EL (cell line): ENCODE data around the gene KCNJ11.

Experiments used
- DNase-seq: peaks from one replicate; pipeline ENCODE4 v3.0.0-alpha.2; 2016

Gene KCNJ11

DNA sequence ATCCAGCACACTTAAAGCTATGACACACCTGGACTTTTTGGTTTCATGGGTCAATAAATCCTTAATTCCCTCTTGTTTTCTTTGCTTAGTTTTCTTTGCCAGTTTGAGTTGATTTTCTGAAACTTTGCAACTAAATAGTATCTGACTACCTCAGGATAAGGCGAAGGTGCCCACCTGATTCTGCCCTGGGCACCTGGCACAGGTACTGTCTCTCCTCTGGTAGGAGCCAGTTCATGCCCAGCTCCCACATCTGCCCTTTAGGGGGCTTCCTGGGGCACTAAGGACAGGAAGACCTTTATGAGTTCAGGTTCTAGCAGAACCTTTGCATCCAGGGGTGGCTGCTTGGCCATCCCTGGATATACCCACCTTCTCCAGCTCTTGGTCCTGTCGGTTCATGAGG, 19.6 kb upstream of the KCNJ11 start:
- DNase-seq, result no peak

DNA sequence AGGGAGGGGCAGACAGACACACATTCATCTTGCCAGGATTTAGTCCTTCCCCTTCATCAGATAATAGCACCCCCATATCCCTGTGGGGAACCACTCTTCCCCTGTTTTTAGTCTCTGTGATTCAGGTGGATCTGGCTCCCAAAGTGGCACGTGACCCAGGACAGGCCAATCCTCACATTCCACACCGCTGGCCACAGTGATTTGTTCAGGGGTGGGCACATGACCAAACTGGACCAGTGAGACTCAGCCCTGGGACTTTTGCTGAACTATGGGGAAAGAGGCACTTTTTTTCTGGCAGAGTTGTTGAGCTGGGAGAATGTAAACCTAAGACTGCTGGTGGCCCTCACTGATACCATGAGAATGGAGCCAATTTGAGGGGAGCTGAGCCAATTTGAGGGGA, 19.1 kb upstream of the KCNJ11 start:
- DNase-seq, result no peak

DNA sequence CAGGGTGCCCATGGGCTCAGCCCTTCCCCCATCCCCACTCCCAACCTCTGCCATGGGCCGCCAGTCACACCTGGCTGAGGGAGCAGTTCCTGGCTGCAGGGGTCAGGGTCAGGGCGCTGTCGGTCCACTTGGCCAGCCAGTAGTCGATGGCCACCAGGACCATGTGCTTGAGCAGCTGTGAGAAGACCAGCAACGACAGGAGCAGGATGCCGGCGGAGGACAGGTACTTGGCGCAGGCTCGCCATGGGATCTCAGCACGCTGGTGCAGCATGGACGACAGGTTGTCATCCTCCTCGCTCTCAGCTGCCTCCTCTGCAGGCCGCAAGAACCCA, 18.3 kb upstream of the KCNJ11 start:
- DNase-seq, result no peak

DNA sequence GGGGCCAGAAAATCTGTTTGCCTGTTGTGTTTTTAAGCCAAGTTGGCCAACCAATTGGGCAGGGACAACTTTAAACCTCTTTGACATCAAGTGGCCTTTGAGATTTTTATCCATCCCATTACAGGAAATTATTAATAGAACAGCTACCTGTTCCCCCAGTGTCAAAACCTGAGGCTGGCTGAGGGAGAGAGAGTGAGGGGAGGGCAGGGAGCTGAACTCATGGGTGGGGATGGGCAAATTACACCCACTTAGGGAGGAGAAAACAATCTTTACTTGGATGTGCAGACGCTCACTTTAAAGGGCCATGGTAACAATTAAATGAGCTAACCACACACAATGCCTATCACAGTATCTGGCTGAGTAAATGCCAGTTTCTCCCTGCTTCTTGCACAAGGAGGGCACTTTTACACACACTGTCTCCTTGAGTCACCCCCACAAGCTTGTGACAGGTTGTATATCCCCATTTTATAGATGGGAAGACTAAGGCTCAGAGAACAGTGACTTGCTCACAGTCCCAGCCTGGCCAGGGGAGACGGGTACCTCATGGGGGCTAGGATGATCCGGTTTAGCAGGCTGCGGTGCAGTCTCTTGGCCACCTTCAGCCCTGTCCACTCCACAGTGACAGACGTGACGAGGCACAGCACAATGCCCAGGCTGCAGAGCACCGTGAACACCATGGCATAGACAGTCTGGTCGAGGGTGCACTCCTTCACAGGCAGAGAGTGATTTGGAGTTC, 17.8 kb upstream of the KCNJ11 start:
- no peak for DNase-seq

DNA sequence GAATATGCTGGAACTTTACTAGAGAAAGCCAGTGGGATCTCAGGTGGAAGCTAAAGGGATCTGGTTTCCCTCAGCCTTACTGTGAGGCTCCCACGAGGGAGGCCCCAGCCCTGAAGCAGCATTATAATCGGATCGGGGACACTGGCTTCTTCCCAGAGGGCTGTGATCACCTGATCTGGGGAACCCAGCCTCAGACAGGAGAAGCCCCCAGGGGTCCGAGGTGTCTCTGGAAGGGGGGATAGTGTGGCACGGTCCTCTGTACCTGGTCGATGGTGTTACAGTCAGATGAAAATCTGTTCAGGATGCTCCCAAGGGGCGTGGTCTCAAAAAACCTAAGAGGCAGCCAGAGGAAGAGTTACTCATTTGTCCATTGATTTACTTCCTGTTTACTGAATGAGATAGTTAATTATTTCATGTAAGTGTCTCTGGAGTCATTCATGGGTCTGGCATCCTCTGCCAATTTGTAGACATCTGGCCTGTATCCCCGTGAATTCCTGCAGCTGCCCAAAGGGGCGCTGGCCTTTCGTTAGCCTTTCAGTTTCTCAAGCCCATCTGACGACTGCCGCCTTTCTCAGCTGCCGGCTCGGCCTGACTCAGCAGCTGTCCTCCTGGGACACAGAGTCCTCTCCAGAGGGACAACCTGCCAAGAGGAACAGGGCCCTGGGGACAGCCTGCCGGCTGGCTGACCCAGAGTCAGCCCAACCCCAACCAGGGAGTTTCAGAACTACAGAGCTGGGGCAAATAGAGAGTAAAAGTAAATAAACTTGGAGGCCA, 17.0 kb upstream of the KCNJ11 start:
- peak; percentile 70 for DNase-seq

DNA sequence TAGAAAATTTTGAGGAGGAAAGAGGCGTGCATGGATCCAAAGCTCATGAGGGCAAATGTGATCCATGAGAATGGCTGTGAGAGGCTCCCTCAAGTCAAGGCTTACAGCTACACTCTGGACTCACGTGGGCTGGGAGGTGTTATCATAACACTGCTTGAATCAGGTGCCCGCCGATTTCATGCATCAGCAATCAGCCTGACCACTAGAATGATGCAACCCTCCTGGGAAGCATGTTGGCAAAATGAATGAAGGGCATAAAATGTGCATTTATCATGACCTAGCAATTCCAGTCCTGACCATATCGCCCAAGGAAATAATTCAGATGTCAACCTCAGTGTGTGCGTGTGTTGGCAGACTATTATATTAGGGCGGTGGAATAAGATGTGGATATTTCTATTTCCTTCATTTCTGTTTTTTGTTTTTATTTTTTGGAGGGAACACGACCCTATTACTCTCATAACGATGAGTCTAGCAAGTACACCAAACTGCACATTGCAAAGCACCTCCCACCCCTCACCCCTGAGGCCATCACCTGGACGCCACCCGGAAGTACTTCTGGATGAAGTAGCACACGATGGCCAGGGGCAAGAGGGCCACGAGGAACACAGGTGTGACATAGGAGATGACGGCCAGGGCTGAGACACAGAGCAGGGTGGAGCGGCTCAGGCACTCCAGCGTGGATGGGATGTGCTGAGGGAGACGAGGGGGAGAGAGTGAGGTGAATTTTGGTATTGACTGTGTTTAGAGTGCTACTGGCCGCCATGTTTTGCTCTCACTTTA, 15.7 kb upstream of the KCNJ11 start:
- peak; percentile 8 for DNase-seq

DNA sequence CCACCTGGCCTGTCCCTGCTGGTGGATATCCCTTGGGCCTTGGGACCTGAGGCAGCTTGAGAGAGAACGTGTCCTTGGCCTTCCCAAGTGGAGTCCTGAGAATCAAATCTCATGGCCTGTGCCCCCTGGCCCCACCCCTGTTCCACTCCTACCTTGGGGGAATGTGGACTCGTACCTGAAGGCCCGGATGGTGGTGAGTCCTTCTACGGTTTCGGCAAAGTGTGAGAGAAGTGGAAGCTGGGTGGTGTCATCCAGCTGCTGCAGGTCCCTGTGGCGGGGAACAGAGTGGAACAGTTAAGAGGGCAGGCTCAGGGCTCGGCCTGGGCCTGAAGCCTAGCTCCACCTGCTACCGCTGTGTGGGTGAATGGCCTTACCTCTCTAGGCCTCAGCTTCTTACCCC, 14.0 kb upstream of the KCNJ11 start:
- no peak for DNase-seq

DNA sequence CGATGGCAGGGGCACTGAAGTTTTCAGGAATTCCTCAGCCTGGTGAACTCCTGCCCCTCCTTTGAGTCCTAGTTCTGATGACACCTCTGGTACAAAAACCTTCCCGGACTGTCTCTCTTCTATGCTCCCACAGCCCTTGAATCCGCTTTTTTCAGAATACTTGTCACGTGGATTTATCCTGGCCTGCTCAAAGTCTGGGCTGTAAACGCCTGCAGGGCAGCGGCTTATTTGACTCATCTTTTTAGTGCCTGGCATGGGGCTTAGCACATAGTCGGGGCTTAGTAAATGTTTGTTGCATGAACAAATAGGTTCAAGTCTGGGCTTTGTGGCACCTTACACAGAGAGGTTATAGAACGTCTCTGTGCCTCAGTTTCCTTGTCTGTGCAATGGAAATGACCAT, 13.4 kb upstream of the KCNJ11 start:
- DNase-seq, result no peak

DNA sequence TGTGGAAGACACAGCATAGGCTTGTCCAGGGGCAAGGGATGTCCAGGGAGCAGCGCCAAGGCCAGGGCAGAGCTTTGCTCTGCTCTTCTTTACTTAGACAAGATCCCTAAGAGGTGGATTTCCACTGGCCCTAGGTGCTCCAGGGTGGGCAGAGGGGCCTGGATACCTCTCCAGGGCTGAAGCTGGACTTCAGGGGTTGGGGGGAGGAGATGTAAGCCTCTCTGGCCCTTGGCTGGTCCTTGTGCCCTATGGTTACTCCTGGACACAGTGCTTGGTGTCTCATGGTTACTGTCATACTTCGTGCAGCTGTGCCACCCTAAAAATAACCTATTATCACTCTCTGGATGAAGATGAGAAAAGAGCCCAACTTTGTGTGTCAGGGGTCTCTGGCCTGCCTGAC, 12.9 kb upstream of the KCNJ11 start:
- DNase-seq, result no peak

DNA sequence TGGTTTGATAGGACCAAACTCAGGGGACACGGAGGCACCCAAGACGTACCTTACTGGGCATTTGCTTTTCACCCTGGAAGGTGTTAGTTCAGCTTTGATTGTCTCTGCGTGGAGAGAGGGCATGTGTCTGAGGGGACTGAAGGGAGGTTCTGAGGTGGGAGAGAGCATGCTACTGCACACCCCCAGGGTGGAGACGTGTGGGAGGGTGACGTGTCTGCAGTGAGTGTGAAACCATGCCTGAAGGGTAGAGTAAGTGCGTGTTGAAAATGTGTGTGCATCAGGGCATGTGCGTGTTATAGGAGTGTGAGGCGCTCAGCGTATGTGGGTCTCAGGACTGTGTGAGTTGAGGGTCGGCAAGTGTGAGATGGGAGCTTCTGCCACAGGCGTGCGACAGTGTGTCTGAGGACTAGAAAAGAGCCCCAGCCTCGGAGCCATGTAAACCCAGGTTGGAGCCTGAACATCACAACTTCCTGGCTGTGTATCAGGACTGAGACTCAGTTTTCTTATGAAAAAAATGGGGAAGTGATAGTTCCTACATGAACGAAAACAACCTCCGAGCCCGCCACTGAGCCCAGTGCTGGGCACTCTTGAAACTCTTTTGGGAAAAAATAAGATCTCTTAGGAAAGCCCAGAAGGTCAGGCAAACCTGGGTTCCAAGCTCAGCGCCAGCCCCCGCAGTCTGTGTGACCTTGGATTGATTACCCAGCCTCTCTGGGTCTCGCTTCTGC, 11.8 kb upstream of the KCNJ11 start:
- no peak for DNase-seq

DNA sequence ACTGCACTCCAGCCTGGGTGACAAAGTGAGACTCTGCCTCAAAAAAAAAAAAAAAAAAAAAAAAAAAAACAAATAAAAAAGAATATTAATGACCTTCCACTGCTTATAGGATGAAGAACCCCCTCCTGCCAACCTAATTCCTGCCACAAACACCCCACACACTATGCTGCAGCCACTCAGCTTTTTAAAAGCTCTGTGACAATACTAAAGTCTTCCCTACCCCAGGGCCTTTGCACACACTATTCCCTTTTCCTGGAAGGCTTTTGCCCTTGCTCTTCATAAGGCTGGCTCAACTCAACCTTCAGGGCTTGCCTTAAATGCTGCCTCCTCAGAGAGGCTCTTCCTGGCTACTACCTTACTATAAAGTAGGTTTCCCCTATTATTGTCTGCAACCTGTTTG, 10.8 kb upstream of the KCNJ11 start:
- no peak for DNase-seq

DNA sequence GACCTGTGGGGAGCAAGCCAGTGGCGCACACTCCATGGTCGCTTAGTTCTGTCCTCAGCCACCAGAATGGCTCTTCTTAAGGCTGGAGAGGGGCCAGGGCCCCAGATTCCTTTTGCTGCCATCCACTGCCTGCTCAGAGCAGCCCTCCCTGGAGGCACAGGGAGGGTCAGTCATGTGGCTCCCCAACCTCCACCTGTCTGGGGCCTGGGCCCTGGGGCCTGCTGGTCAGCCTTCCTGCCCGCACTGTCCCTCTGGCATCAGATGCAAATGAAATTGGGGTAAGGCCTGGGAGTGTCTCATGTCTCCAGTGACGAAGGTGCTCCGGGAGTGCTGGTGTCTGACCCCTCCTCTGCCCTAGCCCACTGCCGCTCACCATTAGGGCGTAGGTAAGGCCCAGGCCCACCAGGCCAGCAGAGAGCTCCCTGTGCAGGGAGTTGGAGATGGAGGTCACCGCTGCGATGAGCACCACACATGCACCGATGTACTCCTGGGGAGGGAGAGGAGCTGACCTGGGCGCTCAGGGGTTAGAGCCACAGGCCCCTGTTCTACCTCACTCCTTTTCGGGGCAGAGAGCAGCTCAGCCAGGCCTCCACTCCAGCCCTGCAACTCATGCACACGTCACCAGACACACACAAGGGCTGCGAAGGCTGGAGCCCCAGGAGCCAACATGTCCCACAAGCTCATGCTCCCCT, 9.0 kb upstream of the KCNJ11 start:
- DNase-seq, result no peak

DNA sequence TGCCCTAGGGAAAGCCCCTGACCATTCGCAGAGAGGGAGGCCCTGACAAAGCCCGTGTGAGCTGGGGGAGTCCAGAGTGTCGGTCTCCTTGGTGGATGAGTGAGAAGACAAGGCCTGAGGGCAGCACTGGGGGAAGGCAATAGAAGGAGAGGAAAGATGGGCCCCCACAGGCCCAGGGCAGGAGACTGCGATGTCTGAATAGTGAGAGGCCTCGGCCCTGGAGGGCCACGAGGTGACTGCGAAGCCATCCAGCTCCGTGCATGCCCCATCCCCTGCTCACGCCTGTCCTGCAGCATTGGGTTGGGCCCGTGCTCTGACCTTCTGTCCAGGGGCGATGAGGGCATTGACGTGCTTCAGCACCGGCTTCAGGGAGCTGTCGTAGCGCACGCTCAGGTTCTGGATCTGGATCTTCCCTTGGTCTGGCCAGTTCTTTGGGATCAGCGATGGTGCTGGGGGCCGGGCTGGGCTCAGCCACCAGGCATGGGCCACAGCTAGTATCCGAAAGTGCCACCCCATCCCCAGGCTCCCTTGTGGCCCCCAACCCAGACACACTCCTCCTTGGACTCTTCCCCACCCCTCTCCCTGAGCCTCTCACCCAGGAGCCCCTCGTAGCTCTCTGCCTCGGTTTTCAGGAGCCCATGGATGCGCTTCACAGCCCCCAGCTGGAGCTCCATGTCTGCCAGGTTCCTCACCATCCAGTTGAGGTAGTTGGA, 8.3 kb upstream of the KCNJ11 start:
- DNase-seq, result no peak

DNA sequence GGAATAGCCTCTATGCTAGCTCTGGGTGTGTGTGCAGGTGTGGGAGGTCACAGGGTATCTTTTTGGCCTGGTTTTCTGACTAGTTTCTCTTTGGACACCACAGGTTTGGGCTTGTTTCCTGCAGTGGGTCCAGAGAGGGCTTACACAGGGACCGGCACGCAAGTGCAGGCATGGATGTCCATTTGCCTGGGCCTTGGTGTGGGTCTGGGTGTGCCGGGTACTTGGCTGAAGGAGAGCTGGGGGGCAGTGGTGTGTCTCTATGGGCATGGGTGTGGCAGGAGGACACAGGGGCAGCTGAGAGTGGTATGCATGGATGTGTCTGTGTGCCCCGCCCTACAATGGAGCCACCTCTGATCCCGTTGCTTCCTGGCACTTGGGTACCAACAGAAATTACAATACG, 7.5 kb upstream of the KCNJ11 start:
- no peak for DNase-seq

DNA sequence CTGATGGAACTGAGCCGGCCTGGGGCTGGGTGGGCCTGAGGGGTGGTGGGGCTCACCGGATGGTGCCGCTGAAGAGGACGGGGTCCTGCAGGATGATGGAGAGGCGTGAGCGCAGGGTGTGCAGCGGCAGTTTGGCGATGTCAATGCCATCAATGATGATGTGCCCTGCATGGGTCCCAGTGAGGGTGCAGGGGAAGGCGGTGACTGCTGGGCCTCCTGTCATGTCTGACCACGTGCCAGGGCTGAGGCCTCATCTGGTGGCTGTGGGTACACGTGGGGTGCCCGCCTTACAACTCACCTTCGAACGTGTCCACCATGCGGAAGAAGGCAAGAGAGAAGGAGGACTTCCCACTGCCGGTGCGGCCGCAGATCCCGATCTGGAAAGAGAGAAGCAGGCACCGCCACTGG, 7.1 kb upstream of the KCNJ11 start:
- DNase-seq, result no peak

DNA sequence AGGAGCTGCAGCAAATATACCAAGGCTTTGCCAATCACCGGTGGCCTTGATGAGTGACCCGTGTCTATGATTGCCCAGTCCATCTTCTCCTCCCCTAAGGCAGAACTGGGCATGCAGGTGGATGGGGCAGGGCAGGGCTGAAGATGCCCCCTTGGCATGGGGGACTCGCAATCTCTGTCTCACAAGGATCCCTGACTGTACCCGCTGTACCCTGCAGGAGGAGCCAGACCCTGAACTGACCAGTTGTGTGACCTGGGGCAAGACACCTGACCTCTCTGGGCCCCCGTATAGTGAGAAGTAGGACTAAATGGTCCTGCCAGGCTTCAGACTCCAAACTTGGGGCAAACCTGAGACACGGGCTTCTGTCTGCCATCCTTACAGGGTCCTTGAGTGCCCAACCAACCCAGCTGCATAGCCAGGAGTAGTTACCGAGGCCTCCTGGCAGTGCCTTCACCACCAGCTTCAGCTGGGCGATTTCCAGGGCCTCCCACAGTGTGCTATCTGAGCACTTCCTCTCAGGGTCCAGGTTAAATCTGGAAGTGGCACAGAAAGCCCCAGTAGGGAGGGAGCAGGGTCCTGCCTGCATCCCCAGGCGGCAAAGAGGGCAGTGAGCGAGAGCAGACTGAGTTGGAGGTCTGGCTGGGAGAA, 6.4 kb upstream of the KCNJ11 start:
- DNase-seq, result no peak

DNA sequence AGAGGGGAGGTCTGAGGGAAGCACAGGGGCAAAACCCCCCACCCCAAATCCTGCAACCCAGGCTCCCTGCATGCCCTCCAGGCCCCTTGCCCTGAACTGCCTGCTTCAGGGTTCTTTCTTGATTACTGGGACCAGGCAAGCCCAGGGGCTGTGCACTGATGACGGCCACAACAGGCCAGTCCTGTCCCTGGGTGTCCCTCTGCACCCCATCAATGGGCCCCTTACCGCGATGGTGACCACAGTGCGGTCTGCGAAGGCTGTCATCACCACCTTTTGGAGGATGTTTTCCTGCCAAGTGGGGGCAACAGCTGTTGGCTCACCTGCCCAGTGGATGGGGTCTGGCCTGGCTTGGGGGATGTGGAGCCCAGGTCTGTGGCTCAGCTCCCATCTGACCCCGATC, 5.0 kb upstream of the KCNJ11 start:
- no peak for DNase-seq

DNA sequence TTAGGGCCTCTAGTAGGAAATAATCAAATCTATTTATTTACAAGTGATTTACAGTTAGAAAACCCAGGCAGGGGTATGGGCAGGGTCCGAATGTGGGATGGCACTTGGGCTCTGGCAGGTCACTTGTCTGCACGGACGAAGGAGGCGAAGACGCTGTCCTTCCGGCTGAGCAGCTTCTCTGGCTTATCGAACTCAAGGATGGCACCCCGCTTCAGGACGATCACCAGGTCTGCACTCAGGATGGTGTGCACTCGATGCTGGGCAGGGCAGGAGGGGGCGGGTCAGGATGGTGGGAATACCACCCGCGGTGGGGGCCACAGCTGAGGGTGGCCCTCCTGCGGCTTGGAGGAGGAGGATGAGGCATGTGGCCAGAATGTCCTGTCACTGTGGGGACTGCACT, 4.4 kb upstream of the KCNJ11 start:
- no peak for DNase-seq

DNA sequence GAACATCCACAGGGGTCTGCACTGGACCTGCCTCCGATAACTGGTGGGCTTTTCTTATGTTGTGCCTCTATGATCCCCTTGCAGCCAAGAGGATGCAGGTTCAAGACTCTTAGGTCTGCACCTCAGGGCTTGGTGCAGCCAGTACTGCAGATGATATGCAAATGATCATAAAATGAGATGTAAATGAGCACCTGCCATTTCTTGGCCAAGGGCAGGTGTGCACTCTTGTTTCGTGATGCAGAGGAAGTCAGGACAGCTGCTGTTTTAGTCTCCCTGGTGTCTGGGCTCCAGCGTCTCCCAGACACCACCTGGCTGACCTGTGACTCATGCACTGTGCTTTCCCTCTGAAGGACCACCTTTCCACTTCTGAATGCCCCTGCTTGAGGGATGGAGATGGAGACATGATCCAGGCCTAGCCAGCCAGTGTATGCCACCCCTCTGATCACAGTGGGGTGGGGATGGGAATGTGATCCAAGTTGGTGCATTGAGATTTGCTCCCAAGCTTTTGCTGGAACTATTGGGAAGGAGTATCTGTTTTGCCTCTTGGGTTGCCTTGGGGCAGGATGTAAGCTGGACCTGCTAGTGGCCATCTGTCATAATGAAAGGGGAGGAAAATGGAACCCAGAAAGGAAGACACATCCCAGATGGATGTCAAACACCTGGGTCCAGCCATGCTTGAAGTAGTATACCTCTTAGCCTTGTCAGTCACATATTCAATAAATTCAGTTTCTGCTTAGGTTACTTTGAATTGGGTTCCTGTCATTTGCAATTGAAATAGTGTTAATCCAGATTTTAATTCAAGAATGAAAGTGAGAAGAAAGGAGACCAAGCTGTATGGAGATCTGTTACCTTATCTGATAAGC, 3.3 kb upstream of the KCNJ11 start:
- no peak for DNase-seq

DNA sequence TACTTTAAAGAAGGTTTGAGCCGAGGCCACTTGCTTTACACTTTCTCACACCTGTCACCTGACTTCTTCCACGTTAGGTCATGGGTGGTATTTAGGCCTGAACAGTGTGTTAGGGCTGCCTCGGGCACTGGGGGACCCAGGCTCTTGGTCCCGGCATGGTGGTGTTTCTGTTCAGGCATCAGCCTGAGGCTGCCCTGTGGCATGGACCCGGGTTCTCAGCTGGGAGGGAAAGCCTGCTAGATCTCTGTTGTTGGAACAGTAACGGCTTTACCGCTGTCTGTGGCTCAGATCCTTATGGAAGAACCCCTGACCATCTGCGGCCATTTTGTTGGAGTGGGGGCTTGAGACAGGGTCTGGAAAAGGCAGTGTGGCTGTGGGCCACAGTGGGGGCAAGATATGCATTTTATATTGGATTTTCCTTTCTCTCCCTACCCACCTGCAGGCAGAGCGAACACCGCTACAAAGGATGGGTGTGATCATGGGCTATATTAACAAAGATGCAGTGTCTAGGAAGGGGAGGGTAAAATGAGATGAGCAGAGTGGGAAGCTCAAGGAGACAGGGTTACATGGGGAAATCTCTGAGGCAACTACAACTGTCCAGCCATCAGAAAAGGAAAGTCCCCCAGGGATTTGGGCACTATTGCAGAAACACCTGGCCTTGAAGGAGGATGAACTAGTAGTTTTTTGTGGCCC, 1.6 kb upstream of the KCNJ11 start:
- DNase-seq, result no peak
